Activated CD4-positive, alpha-beta T cell treated with anti-CD3 and anti-CD28 coated beads for 24 hours (primary cell): ENCODE measurements around the gene GRIK5.
"Not testable (repeated sequence)": the region's sequence is repeated elsewhere in the genome, so short reads cannot be mapped to it uniquely, and the experiment has no call there.

ENCODE experiments used
- DNase-seq, 2 donors: peaks; one replicate each; pipeline ENCODE4 v3.0.0-alpha.2; 2020; ENCODE audit warnings: low read depth in 2 of 2

Gene GRIK5, protein sequence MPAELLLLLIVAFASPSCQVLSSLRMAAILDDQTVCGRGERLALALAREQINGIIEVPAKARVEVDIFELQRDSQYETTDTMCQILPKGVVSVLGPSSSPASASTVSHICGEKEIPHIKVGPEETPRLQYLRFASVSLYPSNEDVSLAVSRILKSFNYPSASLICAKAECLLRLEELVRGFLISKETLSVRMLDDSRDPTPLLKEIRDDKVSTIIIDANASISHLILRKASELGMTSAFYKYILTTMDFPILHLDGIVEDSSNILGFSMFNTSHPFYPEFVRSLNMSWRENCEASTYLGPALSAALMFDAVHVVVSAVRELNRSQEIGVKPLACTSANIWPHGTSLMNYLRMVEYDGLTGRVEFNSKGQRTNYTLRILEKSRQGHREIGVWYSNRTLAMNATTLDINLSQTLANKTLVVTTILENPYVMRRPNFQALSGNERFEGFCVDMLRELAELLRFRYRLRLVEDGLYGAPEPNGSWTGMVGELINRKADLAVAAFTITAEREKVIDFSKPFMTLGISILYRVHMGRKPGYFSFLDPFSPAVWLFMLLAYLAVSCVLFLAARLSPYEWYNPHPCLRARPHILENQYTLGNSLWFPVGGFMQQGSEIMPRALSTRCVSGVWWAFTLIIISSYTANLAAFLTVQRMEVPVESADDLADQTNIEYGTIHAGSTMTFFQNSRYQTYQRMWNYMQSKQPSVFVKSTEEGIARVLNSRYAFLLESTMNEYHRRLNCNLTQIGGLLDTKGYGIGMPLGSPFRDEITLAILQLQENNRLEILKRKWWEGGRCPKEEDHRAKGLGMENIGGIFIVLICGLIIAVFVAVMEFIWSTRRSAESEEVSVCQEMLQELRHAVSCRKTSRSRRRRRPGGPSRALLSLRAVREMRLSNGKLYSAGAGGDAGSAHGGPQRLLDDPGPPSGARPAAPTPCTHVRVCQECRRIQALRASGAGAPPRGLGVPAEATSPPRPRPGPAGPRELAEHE

DNA sequence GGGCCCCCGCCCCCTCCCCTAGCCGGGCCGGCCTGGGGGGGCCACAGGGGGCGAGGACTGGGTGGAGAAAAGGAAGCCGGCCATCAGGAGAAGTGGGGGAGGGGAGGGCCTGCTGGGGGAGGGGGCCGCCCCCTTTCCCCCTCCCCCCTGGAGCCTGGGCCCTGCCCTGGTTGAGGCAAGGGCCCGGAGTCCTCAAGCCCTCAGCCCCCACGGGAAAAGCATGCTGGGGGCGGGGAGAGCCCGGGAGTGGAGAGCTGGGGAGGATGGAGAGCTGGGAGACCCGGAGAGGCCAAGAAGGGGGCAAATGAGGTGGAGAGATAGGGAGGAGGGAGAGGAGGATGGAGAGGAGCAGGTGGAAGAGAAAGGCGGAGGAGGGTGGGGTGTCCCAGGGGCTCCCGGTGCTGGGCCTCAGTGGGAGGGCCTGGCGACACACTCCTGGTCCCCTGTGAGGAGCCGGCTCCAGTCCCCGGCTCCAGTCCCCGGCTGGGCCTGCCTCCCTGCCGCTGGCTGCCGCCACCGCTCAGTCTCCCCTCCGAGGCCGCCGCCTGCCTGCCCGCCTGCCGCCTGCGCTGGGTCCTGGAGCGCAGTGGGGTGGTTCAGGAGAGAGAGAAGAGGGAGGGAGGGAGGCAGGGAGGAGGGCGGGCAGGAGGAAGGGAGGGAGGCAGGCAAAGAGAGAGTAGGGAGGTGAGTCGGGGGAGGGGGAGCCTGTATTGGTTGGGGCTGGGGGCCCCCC, at the start of gene GRIK5:
TSS of gene GRIK5 (minus strand) at position 588 of the 733 bp plus-strand sequence. CDS start 4,436 bp downstream, outside the sequence.
- no peak for DNase-seq

DNA sequence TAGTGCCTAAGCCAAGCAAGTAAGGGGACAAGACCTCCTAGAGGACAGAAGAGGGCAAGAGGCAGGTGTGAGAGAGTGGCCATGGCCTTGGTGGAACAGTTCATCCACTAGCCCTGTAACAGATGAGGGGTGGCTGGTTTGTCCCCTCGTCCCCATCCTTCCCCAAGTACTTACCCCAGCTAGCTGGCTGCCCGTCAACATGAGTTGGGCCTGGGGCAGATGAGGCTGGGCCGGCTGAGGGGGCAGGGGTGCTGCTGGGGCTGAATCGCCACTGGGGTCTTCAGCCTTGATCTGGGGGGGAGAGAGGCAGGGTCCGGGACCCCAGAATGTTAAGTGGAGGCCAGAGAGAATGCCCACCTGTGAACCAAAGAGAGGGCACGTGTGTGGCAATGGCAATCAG, 47.1 kb upstream of the GRIK5 start:
- no peak for DNase-seq

DNA sequence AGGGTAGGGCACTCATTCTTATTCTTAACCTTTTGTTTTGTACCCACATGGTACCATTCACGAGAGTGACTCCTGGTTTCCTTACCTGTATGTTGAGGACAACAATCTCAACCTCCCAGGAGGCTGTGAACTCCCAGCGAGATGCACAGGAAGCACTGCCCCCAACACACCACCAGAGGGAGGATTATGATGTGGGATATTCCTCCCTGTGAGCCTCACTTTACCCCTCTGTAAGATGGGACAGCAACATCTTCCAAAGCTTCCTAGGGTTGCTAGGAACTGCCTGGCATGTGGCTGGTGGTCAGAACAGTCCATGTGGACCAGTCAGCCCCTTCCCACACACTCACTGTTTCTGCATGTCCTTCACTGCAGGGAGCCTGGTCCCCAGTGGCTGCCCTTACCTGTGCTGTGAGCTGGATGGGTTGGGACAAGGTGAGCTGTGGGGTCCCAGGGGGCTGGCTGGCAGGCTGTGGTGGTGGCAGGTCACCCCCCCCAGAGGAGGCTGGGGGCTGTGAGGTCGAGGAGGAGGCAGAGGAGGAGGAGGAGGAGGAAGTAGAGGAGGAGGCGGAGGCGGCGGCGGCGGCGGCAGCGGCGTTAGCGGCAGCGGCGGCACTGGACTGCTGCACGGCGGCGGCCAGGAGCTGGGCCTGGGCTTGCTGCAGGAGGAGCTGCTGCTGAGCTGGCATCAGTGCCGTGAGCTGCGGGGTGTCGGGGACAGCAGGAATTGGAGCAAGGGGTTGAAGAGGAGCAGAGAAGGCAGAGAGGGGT, 46.5 kb upstream of the GRIK5 start:
- DNase-seq: no peak

DNA sequence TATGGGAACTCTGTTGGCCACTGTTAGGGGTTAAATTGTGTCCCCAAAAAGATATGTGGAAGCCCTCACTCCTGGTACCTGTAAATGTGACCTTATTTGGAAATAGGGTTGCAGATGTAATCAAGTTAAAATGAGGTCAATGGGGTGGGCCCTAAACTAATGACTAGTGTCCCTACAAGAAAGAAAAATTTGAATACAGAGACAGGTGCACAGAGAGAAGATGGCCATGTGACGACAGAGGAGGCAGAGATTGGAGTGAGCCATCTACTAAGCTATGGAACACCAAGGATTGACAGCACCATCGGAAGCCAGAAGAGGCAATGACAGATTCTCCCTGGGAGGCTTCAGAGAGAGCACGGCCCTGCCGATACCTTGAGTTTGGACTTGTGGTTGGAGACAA, 45.7 kb upstream of the GRIK5 start:
- no peak for DNase-seq

DNA sequence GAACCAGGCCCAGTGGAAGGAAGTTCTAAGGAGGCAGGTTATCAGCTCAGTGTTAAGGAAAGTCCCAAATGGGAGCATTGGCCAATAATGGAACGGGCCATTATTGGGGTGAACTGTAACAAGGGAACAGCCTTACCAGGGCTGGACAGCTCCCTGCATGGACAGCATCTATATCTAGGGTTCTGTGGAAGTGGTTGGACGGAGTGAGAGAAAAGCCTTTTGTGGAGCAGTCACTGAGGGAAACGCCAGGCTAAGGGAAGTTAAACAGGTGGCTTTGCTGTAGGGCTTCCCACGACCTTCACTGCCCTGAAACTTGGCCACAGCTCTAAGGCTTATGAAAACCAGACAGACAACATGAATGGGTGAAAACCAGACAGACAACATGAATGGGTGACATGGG, 45.2 kb upstream of the GRIK5 start:
- DNase-seq: no peak

DNA sequence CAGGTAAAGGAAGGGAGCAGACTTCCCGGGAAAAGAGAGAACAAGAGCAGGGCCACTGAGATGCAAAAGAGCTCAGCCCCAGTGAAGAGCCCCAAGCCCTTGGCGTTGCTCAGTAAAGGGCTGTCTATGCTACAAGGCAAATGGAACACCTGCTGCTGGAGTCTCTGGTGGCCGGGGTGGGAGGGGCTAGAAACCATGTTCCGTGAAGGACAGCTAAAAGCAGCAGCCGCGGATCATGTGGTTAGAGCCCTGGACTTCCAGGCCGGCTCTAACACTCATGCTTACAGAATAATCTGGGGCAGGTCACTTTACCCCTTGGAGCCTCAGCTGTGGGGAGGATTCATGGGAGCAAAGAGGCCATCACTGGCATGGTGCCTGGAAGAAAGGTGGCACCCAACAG, 44.4 kb upstream of the GRIK5 start:
- DNase-seq: no peak

DNA sequence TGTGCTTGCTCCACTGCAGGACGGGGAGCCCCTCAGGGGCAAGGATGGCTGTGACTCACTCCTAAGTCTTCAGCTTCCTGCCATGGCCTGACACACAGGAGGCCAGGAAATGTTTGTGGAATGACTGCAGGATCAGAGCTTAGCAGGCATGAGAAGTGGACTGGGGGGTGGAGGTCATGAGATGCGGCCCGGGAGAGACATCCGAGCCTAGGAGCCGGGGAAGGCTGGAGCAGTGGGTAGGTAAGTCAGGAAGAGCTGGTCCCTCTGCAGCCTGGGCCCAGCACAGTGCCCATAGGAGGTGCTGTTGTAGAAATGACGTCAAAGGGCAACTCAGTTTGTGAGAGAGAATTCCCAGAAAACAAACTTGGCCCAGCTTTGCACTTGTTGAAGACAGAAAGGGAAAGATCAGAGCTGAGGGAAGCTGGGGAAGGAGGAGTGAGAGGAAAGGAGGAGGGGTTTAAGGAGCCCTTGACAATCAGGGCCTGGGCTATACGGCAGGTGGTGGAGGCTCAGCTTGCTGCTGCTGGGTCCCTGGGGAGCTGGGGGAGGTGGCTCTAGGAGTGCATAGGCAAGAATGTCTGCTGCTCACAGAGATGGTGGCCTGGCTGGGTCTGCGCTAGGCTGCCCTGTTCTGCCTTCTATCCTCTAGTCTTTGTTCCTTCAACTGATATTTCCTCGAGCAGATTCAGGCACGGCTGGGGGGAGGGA, 43.8 kb upstream of the GRIK5 start:
- DNase-seq: no peak

DNA sequence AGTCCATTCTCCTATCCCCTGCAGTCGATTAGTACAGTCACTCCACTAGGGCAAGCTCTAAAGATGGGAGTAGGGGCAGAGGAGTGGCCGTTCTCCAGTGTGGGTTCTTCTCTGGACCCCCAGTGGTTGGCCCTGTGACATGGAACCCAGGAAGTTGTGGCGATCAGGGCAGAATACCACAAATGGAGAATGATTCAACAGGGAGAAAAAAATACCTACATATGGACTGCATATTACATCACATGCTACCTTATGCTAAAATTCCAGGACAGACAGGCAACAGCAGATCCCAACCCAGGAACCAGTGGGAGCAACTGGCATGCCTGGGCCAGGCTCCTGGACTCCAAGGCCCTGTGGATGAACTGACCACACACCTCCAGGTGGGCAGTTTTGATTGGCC, 41.8 kb upstream of the GRIK5 start:
- DNase-seq: no peak

DNA sequence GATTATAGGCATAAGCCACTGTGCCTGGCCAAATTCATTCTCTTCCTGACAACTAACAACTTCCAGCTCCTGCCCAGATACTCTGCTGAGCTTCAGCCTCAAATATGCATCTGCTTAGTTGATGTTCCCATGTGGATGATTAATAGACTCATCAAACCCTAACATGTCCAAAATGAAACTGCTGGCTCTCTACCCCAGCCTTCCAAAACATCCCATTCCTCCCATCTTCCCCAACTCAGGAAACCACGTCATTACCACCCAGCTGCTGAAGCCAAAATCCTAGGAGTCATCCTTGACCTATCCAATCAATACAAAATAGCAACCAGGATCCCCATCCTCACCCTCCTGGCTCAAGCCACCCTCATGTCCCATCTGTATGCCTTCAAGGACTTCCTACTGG, 41.4 kb upstream of the GRIK5 start:
- DNase-seq: no peak

DNA sequence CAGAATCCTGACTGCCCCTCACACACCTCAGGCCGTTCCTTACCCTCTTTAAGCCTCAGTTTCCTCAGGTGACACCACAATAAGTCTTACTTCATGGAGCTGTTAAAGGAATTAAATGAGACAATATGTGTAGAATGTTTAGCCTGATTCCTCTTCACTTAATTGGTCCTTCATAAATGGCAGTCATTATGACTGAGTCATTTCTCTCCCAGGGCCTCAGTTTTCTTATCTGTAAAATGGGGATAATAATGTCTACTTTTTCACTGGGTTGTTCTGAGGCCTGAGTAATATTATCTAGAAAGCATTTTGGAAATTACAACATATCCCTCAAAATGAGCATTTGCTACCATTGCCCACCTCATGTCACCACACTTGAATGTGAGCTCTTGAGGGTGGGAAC, 40.7 kb upstream of the GRIK5 start:
- no peak for DNase-seq

DNA sequence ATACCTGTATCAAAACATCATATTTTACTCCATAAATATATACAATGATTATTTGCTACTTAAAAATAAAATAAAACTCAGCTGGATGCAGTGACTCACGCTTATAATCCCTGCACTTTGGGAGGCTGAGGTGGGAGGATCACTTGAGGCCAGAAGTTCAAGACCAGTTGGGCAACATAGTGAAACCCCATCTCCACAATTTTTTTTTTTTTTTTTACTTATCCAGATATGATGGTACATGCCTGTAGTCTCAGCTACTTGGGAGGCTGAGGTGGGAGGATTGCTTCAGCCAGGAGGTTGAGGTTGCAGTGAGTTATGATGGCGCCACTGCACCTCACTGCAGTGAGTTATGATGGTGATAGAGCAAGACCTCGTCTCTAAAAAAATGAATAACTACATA, 39.9 kb upstream of the GRIK5 start:
- no peak for DNase-seq

DNA sequence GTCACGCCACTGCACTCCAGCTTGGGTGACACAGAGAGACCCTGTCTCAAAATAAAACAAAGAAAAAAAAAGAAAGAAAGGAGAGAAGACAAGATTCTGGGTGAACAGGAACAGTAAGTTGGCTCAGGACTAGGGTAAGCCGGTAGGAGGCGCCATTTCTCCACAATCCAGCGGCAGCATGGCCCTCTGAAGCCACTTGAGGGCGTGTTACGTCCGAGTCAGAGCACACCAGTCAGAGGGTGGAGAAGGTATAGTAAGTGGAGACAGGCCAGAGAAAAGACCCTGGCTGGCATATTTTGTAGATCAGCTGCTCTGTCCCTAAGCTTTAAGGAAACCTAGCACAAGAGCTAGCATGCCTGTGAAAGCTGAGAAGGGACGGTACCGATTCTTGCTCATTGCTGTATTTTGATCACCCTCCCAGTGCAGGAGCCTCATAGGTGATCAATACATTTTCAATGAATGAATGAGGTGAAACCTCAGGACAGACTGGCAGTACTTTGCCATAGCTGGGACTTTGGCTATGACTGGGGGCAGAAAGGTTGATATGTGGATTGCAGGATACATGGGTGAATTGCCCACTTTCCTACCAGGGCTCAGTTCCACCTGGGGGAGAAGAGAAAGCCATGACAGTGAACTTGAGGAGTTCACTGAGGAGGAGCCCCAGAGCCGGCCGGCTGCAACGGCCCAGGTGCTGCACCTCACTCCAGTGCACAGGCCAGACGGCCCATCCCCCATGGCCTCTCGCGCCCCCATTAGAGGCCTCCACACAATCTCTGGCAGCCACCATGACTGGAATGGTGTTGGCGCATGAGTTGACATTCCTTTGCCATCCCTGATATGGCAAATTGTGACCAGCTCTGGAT, 38.8 kb upstream of the GRIK5 start:
- peak; percentile 86 to 87 for DNase-seq

DNA sequence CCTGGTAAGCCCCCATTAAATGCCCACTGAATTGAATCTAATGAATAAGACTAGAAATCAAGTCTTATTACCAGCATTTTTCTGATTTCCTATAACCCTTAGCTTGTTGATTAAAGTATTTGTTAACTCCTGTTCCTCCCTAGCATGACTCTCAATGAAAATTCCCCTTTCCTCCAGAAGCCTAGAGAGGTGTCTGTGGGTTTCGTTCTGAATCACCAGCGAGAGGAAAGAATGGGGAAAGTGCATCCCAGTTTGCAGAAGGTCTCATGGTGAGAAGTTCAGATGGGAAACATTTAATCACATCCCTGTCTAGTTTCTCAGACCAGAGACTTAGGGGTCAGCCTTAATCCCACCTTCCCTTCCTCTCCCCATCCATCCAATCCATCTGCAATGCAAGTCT, 35.4 kb upstream of the GRIK5 start:
- no peak for DNase-seq

DNA sequence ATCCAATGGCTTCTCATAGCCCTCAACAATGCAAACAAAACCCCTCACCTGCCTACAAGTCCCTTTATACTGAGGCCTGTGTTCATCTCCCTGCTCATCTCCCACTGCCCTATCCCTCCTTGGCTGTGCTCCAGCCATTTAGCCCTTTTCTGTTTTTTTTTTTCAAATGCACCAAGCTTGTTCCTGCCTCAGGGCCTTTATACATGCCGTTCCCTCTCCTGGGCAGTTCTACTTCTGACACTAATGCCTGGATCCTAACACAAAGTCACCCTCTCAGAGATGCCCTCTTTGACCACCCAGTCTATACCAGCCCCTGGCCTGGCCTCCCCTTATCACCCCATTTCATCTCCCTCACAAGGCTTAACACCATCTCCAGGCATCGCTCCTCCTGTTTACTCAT, 32.9 kb upstream of the GRIK5 start:
- DNase-seq: no peak

DNA sequence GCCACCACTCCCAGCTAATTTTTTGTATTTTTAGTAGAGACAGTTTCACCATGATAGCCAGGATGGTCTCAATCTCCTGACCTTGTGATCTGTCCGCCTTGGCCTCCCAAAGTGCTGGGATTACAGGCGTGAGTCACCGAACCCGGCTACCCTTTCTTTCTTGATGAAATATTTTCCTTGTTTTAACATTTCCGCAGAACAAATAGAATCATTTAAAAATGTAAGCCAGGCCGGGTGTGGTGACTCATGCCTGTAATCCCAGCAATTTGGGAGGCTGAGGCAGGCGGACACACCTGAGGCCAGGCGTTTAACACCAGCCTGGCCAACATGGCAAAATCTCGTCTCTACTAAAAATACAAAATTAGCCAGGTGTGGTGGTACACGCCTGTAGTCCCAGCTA, 30.2 kb upstream of the GRIK5 start:
- DNase-seq: not testable (repeated sequence)

DNA sequence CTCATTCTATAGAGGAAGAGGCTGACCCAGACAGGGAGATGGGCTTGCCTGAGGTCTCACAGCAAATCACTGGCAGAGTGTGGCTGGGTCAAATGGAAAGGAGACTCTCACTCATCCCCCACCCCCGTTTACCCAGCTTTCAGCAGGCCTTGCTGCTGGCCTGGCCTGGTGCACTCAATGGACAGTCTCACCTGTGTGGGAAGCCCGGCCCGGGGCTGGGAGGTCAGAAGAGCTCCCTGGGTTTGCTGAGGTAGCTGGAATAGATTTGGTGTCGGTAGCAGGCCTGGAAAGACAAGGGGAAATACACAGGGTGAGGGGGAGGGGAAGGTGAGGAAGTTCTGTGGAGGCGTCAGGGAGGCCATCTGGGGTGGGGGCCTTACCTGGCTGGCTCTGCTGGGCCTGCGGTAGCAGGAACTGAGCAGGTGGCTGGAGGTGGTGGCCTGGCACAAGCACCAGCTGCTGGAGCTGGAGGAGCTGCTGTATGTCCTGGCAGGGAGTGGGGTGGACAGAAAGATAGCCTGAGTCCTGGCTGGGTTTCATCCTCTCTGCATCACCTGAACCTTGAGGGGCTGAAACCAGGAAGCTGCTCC, 29.4 kb upstream of the GRIK5 start:
- DNase-seq: no peak

DNA sequence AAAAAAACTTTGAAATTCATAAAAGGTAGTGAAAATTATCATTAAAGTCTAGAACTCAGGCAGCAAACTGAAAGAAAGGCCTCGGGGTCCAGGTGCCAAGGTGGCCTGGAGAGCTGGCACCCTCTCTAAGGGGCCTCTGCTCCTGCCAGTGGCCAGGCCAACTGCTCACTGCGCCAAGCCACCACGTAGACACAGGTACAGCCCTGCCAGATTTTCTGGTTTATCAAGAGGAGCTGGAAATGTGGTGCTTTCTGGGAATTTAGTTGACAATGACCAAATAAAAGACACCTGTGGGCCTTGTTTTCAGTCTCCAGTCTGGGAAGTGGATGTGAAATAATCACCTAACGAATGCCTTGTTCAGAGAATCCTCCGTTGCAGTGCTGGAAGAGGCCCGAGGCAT, 28.8 kb upstream of the GRIK5 start:
- no peak for DNase-seq

DNA sequence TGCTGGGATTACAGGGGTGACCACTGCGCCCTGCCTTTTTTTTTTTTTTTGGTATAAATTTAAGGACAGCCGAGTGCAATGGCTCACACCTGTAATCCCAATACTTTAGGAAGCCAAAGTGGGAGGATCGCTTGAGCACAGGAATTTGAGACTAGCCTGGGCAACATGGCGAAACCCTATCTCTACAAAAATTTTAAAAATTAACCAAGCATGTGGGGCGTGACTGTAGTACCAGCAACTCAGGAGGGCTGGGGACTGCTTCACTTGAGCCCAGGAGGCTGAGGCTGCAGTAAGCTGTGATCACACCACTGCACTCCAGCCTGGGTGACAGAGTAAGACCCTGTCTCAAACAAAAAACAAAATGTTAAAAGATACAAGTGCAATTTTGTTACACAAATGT, 27.5 kb upstream of the GRIK5 start:
- no peak for DNase-seq

DNA sequence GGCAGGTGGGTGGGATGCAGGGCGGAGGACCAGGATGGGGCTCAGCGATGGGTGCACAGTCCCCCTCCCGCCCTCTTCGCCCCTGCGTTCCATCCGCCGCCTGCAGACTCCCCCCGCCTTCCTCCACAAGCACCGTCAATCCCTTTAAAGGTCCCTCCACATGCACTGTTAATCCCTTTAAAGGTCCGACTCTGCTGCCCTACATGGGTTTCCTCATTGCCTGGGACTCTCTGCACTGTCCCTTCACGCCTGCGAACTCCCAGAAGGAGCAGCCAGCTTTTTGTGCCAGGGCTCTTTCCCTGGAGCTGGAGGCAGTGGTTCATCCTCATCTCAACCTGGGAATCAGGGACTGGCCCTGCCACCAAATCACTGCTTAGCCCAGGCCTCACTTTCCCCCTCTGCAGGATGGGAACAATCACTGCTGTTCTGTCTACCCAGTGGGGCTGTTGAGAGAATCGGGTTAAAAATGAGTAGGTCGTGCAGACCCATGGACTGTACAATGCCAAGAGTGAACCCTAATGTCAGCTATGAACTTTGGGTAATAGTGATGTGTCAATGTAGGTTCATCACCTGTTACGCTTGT, 26.3 kb upstream of the GRIK5 start:
- no peak for DNase-seq
